Vagina (tissue), 2 donors: Measurements from ENCODE around the gene NT5DC1.

Source experiments
- POLR2A ChIP-seq, 2 donors: fragments of 450-650 bp; IDR thresholded peaks; one replicate each; pipeline ENCODE4 v1.6.1; 2017; ENCODE audit warnings: antibody characterized with exemption in 2 of 2, mild to moderate bottlenecking in 2 of 2, moderate library complexity in 2 of 2
- POLR2AphosphoS5 ChIP-seq, 2 donors: sonication (generic); formaldehyde crosslinking; IDR thresholded peaks; one replicate each; pipeline ENCODE4 v1.9.0; 2017; ENCODE audit warnings: antibody characterized with exemption in 2 of 2, mild to moderate bottlenecking in 2 of 2, low read depth in 1 of 2; ENCODE audit not compliant: insufficient read depth in 1 of 2
- TF ChIP-seq, protein P1 (sequence below), 3 experiments: fragments of 450-650 bp in 2 of 3; fragments of 200-600 bp in 1 of 3; sonication (generic) in 1 of 3; IDR thresholded peaks; one replicate each; pipeline ENCODE4 v1.5.1; 2017 to 2019; ENCODE audit warnings: antibody characterized with exemption in 3 of 3, mild to moderate bottlenecking in 2 of 3, moderate library complexity in 2 of 3

DNA sequence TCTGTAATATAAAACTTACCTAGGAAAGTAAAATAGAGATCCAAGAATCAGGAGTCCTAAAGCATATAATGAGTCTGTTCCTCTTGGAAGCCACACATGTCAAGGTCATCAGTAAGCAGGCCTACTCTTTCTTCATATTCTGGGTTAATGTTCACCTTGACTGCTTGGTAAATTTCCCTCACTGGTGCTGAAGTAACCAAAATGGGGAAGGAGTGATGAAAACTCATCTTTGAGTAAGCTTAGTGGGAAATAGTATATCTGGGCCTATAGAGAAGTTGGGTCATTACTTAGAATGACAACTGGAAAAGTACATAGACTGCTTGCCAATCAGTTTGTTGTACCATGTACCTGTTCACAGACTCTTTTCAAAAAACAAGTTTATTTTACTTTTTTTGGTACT is 146.6 kb downstream of the NT5DC1 start:
- TF ChIP-seq, protein P1, sequence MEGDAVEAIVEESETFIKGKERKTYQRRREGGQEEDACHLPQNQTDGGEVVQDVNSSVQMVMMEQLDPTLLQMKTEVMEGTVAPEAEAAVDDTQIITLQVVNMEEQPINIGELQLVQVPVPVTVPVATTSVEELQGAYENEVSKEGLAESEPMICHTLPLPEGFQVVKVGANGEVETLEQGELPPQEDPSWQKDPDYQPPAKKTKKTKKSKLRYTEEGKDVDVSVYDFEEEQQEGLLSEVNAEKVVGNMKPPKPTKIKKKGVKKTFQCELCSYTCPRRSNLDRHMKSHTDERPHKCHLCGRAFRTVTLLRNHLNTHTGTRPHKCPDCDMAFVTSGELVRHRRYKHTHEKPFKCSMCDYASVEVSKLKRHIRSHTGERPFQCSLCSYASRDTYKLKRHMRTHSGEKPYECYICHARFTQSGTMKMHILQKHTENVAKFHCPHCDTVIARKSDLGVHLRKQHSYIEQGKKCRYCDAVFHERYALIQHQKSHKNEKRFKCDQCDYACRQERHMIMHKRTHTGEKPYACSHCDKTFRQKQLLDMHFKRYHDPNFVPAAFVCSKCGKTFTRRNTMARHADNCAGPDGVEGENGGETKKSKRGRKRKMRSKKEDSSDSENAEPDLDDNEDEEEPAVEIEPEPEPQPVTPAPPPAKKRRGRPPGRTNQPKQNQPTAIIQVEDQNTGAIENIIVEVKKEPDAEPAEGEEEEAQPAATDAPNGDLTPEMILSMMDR (IDR thresholded peaks at IDR 0.05): no peak
- no peak for TF ChIP-seq POLR2A (IDR thresholded peaks at IDR 0.05)
- TF ChIP-seq POLR2AphosphoS5 (IDR thresholded peaks at IDR 0.05; ENCODE audit: insufficient read depth in 1 of 2, low read depth in 1 of 2): no peak
